Astrocyte of the cerebellum (primary cell): ENCODE results near the gene YWHAE.
"Not testable (repeated sequence)": the region's sequence is repeated elsewhere in the genome, so short reads cannot be mapped to it uniquely, and the experiment has no call there.

Experiments
- DNase-seq: peaks from one replicate; pipeline ENCODE4 v3.0.0-alpha.2; 2011; ENCODE audit warnings: low read depth
- H3K4me3 ChIP-seq: 2 replicates; pipeline ENCODE4 v1.5.1; 2011; ENCODE audit warnings: mild to moderate bottlenecking, low read depth, low read length, moderate library complexity
- CTCF ChIP-seq: IDR thresholded peaks from 2 replicates; pipeline ENCODE4 v1.5.1; 2012; ENCODE audit warnings: low read length, low read depth, moderate library complexity, mild to moderate bottlenecking; ENCODE audit errors: missing control alignments
- in situ Hi-C: cut with HindIII; loops from 2 replicates; pipeline ENCODE4 v1.10.0; 2017; ENCODE audit warnings: low sequenced_read_pairs

YWHAE gene

GRCh38 chr17:1379930-1380313 lies 20.1 kb downstream of the YWHAE start:
- H3K4me3 ChIP-seq = no peak overlapping the region
- no peak for DNase-seq
- TF ChIP-seq CTCF = no peak
- in situ Hi-C loops = loop anchor here (5.0 kb wide), 1 partner anchor 127 kb away; no protein-coding TSS in a partner anchor

GRCh38 chr17:1379208-1379929 lies 20.7 kb downstream of the YWHAE start:
- in situ Hi-C loops = loop anchor here (5.0 kb wide), 1 partner anchor 128 kb away; no protein-coding TSS in a partner anchor

GRCh38 chr17:1378476-1378860 lies 21.6 kb downstream of the YWHAE start:
- not testable (repeated sequence) for DNase-seq, H3K4me3 ChIP-seq
- in situ Hi-C loops = loop anchor here (5.0 kb wide), 1 partner anchor 129 kb away; no protein-coding TSS in a partner anchor

More at GRCh38 chr17:1379208-1379929, 20.7 kb downstream of the YWHAE start:
- no peak for DNase-seq
- no peak for TF ChIP-seq CTCF
- H3K4me3 ChIP-seq = no peak overlapping the region

GRCh38 chr17:1377334-1377733 lies 22.7 kb downstream of the YWHAE start:
- DNase-seq = no peak
- in situ Hi-C loops = loop anchor here (5.0 kb wide), 1 partner anchor 130 kb away; no protein-coding TSS in a partner anchor
- TF ChIP-seq CTCF = no peak
- no peak overlapping the region for H3K4me3 ChIP-seq

- no peak overlapping the region for H3K4me3 ChIP-seq
- TF ChIP-seq CTCF = no peak
- in situ Hi-C loops = loop anchor here (5.0 kb wide), 1 partner anchor 131 kb away; no protein-coding TSS in a partner anchor
- DNase-seq = no peak
Observed at GRCh38 chr17:1376061-1376460, 24.0 kb downstream of the YWHAE start.

GRCh38 chr17:1375615-1376014 lies 24.4 kb downstream of the YWHAE start:
- no peak for TF ChIP-seq CTCF
- no peak overlapping the region for H3K4me3 ChIP-seq
- no peak for DNase-seq
- in situ Hi-C loops = loop anchor here (5.0 kb wide), 1 partner anchor 132 kb away; no protein-coding TSS in a partner anchor

- DNase-seq = no peak
- in situ Hi-C loops = loop anchor here (5.0 kb wide), 1 partner anchor 133 kb away; no protein-coding TSS in a partner anchor
- no peak for TF ChIP-seq CTCF
- no peak overlapping the region for H3K4me3 ChIP-seq
Observed at GRCh38 chr17:1374431-1375177, 25.4 kb downstream of the YWHAE start.
